GM12801 (cell line): Measurements from ENCODE around the gene TELO2.

ENCODE experiments used
- TF ChIP-seq, protein P1 (sequence below): IDR thresholded peaks from one replicate; pipeline ENCODE4 v1.5.1; 2011; ENCODE audit warnings: control low read depth; ENCODE audit not compliant: insufficient read length; ENCODE audit errors: extremely low read depth

TELO2 gene

DNA sequence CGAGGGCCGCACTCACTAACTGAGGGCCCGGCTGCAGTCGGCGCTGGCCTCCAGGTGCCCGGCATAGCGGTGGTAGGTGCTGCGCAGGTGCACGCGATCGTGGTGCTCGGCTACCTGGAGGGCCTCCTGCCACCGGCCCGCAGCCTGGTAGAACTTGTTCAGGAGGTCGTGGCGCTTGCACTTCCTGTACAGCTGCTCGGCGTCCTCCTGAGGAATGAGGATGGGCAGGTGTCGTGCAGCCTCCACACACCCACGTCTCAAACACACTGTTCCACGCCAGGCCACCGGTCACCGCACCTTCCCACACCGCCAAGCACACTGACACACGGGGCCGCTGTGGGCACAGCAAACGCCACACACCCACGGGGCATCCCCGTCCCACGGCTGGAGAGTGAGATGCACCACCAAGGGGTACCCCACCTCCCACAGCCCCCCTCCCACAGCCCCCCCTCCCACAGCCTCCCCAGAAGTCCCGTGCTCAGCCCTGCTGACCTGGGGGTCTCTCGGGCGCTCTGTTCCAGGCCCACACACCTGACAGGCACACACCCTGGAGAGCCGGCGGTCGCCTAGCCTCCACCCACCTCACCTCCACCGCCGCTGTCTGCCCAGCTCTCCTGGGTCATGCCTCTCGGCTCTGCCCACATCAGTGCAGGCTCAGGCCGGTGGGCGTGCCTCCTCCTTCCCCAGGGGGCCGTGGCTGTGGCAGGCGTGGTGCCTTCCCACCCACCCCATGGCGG lies 32.9 kb downstream of the TELO2 start:
- TF ChIP-seq, protein P1, sequence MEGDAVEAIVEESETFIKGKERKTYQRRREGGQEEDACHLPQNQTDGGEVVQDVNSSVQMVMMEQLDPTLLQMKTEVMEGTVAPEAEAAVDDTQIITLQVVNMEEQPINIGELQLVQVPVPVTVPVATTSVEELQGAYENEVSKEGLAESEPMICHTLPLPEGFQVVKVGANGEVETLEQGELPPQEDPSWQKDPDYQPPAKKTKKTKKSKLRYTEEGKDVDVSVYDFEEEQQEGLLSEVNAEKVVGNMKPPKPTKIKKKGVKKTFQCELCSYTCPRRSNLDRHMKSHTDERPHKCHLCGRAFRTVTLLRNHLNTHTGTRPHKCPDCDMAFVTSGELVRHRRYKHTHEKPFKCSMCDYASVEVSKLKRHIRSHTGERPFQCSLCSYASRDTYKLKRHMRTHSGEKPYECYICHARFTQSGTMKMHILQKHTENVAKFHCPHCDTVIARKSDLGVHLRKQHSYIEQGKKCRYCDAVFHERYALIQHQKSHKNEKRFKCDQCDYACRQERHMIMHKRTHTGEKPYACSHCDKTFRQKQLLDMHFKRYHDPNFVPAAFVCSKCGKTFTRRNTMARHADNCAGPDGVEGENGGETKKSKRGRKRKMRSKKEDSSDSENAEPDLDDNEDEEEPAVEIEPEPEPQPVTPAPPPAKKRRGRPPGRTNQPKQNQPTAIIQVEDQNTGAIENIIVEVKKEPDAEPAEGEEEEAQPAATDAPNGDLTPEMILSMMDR, result no peak

DNA sequence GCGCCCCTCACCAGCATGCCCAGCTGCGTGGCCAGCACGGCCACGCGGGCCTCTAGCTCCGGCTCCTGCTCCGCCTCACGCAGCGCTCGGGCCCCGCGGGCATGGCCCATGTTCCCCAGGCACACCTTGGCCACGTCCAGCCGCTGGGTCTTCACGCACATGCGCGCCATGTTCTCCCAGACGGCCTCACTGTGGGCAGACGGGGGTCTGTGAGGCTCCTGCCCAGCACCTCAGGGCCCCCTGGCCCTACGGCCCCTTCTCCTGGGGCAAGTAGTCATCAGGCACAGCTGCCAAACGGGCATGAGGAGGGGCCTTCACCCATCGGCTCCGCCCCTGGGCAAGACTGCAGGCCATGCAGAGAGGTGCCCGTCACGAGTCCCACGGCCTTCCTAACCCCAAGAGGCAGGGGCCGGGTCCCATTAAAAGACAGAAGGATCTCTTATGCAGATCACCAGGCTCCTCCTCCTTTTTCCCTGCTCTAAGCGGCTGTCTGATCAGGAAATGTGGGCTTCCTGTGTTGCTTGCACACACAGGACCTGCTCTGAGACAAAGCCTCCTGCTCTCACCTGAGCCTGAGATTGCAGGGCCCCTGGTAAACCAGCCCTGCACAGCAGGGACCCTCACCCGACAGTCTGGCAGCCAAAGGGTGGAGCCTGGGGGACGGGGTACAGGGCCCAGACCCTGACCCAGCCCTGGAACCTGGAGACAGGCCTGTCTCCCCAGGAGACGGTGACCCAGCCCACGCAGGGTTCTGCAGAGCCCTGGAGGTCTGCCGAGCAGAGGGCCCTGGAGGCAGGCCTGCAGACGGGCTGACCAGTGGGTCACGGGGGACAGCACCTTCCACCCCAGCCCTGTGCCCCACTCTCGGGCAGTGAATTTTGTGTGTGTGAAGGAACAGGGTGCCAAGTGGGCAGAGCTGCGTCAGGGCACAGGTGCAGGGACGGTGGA lies 33.7 kb downstream of the TELO2 start:
- TF ChIP-seq, protein P1, result no peak

DNA sequence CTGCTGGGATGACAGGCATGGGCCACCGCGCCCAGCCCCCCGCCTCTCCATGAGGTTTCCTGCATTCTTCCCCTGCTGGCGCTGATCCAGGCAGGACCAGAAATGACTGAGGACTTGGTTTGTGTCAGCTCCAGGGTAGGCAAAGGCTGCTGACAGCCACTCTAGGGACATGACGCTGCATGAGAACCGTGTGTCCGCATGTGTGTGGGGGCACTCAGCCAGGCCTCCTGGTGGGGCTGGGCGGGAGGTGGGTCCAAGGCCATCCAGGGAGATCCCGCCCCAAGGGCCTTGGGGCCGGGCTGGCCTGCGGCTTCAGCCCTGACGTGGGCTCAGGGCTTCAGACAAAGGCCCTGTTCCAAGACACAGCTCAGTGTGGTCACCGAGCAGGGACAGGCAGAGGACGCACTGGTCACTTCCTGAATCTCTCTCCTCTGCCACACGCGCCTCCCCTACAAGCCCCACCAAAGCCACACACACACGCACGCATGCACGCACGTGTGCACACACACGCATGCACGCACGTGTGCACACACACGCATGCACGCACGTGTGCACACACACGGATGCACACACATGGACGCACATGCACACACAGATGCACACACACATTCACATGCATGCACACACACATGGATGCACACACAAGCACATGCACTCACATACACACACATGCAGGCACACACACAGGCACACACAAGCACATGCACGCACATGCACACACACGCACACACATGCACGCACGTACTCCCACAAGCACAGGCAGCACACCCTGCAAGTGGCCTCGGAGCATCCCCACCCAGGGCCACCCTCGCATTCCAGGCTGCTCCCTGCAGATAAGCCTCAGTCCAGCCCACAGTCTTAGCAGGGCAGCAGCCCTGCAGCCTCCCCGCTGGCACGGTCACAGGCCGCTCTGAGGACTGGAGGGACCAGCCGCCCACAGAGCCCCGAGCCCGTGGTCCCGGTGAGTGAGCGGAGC lies 35.0 kb downstream of the TELO2 start:
- TF ChIP-seq, protein P1, result no peak

DNA sequence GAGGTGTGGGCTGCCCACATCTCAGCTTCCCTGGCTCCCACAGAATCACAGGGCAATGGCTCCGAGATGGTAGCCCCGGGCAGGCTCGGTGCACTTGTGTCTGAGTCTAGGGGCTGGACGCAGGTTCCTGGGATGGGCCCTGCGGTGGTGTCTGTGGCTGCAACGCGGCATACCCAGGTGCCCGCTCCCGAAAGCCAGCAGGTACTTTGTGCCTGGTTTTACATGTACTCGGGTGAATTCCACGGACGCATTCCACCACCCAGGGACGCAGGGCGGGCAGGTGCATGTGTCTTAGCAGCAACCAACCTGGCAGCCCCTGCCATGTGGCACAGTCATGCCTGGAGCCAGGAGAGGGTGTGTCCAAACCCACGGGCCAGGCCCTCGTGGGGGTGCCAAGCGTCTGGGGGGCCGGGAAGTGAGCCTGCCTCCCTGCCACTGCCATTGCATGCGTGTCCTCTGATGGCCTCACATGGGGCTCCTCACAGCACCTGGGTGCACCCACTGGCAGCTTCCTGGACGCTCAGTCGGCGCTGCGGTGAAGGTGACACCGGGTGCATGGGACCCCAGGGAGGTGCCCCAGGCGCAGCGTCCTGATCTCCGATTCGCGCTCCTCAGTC lies 35.9 kb downstream of the TELO2 start:
- TF ChIP-seq, protein P1, result no peak

DNA sequence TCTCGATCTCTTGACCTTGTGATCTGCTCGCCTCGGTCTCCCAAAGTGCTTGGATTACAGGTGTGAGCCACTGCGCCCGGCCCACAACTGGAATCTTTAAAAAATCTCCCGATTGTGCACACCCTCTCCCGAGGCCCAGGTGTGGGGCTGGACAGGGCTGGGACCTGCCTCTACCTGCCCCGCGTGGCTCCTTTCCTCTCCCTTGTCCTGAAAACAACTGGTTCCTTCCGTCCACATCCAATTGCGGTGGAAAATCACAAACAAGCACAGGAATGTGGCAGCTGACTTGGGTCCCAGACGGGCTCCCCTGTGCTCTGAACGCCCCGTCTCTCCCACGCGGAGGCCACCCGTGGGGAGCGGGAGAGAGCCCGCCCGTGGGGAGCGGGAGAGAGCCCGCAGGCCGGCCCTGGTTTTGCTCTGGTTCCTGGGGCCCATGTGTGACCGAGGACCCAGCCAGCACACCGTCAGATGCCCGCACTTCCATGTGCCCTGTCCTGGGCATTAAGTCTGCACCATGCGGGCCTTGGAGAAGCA lies 37.3 kb downstream of the TELO2 start:
- TF ChIP-seq, protein P1, result no peak

DNA sequence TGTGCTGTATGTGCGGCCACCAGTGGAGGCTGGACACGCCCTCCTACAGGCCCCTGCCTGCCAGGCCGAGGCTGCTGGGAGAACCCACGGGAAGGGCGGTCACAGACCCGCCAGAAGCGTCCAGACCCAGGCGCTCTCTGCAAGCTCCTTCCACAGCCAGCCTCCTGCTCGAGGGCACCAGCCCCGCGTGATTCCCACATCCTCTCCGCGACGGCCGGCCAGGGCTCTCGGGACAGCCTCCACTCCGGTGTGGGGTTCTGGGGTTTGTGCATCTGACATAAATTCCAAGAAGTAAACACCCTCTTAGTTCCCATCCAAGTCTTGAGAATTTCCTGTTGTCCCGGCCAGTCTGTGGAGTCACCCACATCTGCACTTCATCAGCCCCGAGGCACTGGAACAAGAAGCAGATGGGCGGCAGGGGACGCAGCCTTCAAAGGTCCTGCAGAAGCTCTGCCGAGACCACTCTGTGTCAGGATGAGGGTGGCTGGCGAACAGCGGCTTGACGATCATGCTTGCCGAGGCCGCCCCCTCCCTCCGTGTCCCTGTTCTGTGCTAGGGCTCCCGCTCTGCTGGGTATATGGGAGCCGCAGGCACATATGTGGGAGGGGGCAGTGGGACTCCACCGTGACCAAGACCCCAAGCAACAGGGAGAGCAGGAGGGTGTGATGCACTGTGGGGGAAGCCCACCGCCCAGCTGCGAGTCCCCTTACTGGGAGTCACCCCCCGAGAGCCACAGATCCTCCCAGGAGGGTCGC lies 37.9 kb downstream of the TELO2 start:
- TF ChIP-seq, protein P1, result no peak
